Upper lobe of left lung (tissue), 6 donors: ENCODE measurements around the gene SETMAR. TPM values are rescaled to one million over a fixed set of nuclear protein-coding genes. Genes with fewer than 3 reads are reported as not detected.

Experiments
- ATAC-seq, 2 donors: fragments of 200-7000 bp; cut with Tn5 transposase; one replicate each; pipeline ENCODE4 v1.9.1; 2022; ENCODE audit warnings: mild to moderate bottlenecking in 2 of 2, moderate library complexity in 2 of 2; ENCODE audit not compliant: low FRiP score in 2 of 2
- DNase-seq, 2 donors: peaks; one replicate each; pipeline ENCODE4 v3.0.0-alpha.2; 2019 to 2020
- H3K27ac ChIP-seq, 4 donors: fragments of 200-600 bp; sonication (generic); one replicate each; pipeline ENCODE4 v1.5.1; 2016 to 2019
- H3K27me3 ChIP-seq, 4 donors: fragments of 200-600 bp; sonication (generic); one replicate each; pipeline ENCODE4 v1.5.1; 2017 to 2019
- H3K36me3 ChIP-seq, 4 donors: fragments of 200-600 bp; sonication (generic); one replicate each; pipeline ENCODE4 v1.5.1; 2016 to 2019
- H3K4me1 ChIP-seq, 4 donors: fragments of 200-600 bp; sonication (generic); one replicate each; pipeline ENCODE4 v1.5.1; 2018 to 2019
- H3K4me3 ChIP-seq, 4 donors: fragments of 200-600 bp; sonication (generic); one replicate each; pipeline ENCODE4 v1.5.1; 2017 to 2019; ENCODE audit warnings: mild to moderate bottlenecking in 2 of 4, moderate library complexity in 1 of 4
- H3K9me3 ChIP-seq, 4 donors: fragments of 200-600 bp; sonication (generic); one replicate each; pipeline ENCODE4 v1.5.1; 2018 to 2019
- EP300 ChIP-seq, 4 donors: sonication (generic); formaldehyde crosslinking; IDR thresholded peaks; one replicate each; pipeline ENCODE4 v1.5.1; 2017; ENCODE audit warnings: antibody characterized with exemption in 4 of 4, control low read depth in 2 of 4
- POLR2A ChIP-seq, 4 donors: fragments of 450-650 bp; IDR thresholded peaks; one replicate each; pipeline ENCODE4 v1.5.1; 2016 to 2017; ENCODE audit warnings: antibody characterized with exemption in 4 of 4, mild to moderate bottlenecking in 2 of 4
- POLR2AphosphoS5 ChIP-seq, 2 donors: sonication (generic); formaldehyde crosslinking; IDR thresholded peaks; one replicate each; pipeline ENCODE4 v1.5.1; 2017; ENCODE audit warnings: antibody characterized with exemption in 2 of 2
- WGBS, 2 donors: methylation state at CpG; one replicate each; pipeline ENCODE4 v1.1.5; 2017 to 2018; 5-methylcytosine and 5-hydroxymethylcytosine counted together
- total RNA-seq, 6 donors: library from RNA; depleted of rRNA in 4 of 6; stranded (reverse); fragments of >200 nt in 4 of 6; gene quantifications; one replicate each; pipeline versions ENCODE4 v1.1.0 to v1.2.1, GENCODE V29; 2016 to 2021
- TF ChIP-seq, protein P1 (sequence below), 6 experiments: fragments of 450-650 bp in 4 of 6; fragments of 200-600 bp in 2 of 6; sonication (generic) in 2 of 6; IDR thresholded peaks; one replicate each; pipeline ENCODE4 v1.5.1; 2016 to 2019; ENCODE audit warnings: antibody characterized with exemption in 6 of 6
- donor health status: DM: no; HTN: no; CAD: no; lungs with moderate emphysema.
- donor health status: DM: no; HTN: yes; CAD: no; lungs with severe emphysema.

The SETMAR gene
- total RNA-seq, 6 donors from 2014 or later: 9.7 to 57.6 (median 11.4) TPM

- no peak for ATAC-seq
Measured at GRCh38 chr3:4320096-4320911, 17.1 kb downstream of the SETMAR start.

DNA sequence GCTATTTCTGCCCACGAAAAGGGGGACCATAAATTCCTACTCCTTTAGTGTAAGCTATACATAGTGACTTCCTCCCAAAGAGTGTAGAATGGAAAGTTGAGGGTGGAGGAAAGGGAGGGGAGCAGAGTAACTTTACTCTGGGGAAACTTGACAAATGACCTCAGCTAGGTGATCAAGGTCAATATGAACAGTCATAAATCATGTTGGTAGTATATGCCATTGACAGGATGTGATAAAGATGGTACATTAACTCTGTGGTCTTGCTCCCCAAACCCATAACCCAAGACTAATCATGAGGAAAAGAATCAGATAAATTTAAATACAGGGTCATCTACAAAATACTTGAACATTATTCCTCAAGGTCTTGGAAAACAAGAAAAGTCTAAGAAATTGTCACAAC, 18.6 kb downstream of the SETMAR start:
- Histone ChIP-seq H3K27me3 (no peaks in the 10 kb centered on the region), H3K9me3 (no peaks in the 10 kb centered on the region), H3K36me3 (peaks cover 0 to 7% (median 3%) of the 10 kb centered on the region in 4 donors), H3K27ac (no peak overlapping the region), H3K4me1 (peaks cover 6 to 17% (median 8%) of the 10 kb centered on the region in 4 donors), H3K4me3 (no peak overlapping the region)
- DNase-seq: no peak
- ATAC-seq: no peak
- TF ChIP-seq, protein P1, sequence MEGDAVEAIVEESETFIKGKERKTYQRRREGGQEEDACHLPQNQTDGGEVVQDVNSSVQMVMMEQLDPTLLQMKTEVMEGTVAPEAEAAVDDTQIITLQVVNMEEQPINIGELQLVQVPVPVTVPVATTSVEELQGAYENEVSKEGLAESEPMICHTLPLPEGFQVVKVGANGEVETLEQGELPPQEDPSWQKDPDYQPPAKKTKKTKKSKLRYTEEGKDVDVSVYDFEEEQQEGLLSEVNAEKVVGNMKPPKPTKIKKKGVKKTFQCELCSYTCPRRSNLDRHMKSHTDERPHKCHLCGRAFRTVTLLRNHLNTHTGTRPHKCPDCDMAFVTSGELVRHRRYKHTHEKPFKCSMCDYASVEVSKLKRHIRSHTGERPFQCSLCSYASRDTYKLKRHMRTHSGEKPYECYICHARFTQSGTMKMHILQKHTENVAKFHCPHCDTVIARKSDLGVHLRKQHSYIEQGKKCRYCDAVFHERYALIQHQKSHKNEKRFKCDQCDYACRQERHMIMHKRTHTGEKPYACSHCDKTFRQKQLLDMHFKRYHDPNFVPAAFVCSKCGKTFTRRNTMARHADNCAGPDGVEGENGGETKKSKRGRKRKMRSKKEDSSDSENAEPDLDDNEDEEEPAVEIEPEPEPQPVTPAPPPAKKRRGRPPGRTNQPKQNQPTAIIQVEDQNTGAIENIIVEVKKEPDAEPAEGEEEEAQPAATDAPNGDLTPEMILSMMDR (IDR thresholded peaks at IDR 0.05): no peak
- TF ChIP-seq POLR2A (IDR thresholded peaks at IDR 0.05): no peak
- TF ChIP-seq POLR2AphosphoS5 (IDR thresholded peaks at IDR 0.05): no peak
- no peak for TF ChIP-seq EP300 (IDR thresholded peaks at IDR 0.05)
- WGBS, 2 donors: 70 to 71% methylated on average over 1 of the region's 1 CpG

More at GRCh38 chr3:4320096-4320911, 17.1 kb downstream of the SETMAR start:
- H3K27me3 ChIP-seq: no peaks in the 10 kb centered on the region
- TF ChIP-seq EP300 (IDR thresholded peaks at IDR 0.05) (no peak), POLR2A (IDR thresholded peaks at IDR 0.05) (no peak), POLR2AphosphoS5 (IDR thresholded peaks at IDR 0.05) (no peak)
- TF ChIP-seq, protein P1 (IDR thresholded peaks at IDR 0.05): no peak
- H3K27ac ChIP-seq: no peak overlapping the region
- H3K4me1 ChIP-seq: peaks cover 6 to 17% (median 8%) of the 10 kb centered on the region in 4 donors
- no peak for DNase-seq
- H3K4me3 ChIP-seq: no peak overlapping the region
- peaks cover 0 to 17% (median 6%) of the 10 kb centered on the region in 4 donors for H3K36me3 ChIP-seq
- H3K9me3 ChIP-seq: no peaks in the 10 kb centered on the region

- Histone ChIP-seq H3K36me3 (no peaks in the 10 kb centered on the region), H3K9me3 (no peaks in the 10 kb centered on the region), H3K27ac (no peak overlapping the region), H3K4me3 (no peak overlapping the region), H3K27me3 (no peaks in the 10 kb centered on the region), H3K4me1 (peaks cover 6 to 17% (median 8%) of the 10 kb centered on the region in 4 donors)
- no peak for DNase-seq
- TF ChIP-seq POLR2A (IDR thresholded peaks at IDR 0.05) (no peak), EP300 (IDR thresholded peaks at IDR 0.05) (no peak), POLR2AphosphoS5 (IDR thresholded peaks at IDR 0.05) (no peak)
- TF ChIP-seq, protein P1 (IDR thresholded peaks at IDR 0.05): no peak
- WGBS, 2 donors: 79 to 90% methylated on average over 1 of the region's 1 CpG
- ATAC-seq: peak in 1 of 2 donors; percentile 53
Measured at GRCh38 chr3:4322635-4323034, 19.5 kb downstream of the SETMAR start.

DNA sequence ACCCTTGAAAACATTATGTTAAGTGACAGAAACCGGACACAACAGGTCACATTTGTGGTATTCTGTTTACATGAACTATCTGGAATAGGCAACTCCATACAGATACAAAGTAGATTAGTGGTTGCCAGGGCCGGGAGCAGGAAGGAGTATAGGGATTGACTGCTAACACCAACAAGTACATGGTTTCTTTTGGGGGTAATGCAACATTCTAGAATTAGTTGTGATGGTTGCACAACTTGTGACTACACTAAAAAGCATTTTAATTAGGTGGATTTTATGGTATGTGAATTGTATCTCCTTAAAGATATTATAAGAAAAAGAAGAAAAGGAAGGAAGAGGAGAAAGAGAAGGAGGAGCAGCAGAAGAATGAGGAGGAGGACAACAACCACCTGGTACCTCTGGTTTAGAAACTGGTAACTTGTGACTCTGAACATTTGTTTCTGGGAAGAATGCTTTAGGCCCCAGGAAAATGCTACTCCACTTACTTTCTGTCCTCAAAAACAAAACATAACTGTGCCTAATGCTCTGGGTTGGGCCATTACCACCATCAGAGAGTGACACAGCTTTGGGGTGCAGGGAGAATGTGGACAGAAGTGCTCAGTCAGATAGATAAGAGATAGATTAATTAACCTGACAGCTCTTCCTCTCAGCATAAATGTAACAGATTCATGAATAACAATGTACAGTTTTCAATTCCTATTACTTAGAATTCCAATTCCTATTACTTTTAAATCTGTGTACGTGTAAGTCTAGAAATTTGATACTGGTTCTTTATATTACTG, 20.3 kb downstream of the SETMAR start:
- H3K4me3 ChIP-seq: no peak overlapping the region
- TF ChIP-seq EP300 (IDR thresholded peaks at IDR 0.05) (no peak), POLR2A (IDR thresholded peaks at IDR 0.05) (no peak), POLR2AphosphoS5 (IDR thresholded peaks at IDR 0.05) (no peak)
- TF ChIP-seq, protein P1 (IDR thresholded peaks at IDR 0.05): no peak
- peaks cover 6 to 17% (median 8%) of the 10 kb centered on the region in 4 donors for H3K4me1 ChIP-seq
- DNase-seq: no peak
- no peaks in the 10 kb centered on the region for H3K27me3 ChIP-seq
- ATAC-seq: no peak
- no peak overlapping the region for H3K27ac ChIP-seq
- H3K9me3 ChIP-seq: no peaks in the 10 kb centered on the region
- H3K36me3 ChIP-seq: no peaks in the 10 kb centered on the region
- 67 to 84% methylated on average over 3 of the region's 3 CpGs for WGBS, 2 donors
